Transverse colon (tissue), 3 donors: Measurements from ENCODE around the gene SLC24A1.
A peak's percentile ranks its signal among the peaks of the same experiment; 100 is the strongest.

Experiments used
- POLR2A ChIP-seq: fragments of 450-650 bp; IDR thresholded peaks from one replicate; pipeline ENCODE4 v1.6.1; 2016; ENCODE audit warnings: antibody characterized with exemption, mild to moderate bottlenecking, moderate library complexity
- TF ChIP-seq, protein P1 (sequence below), 5 experiments: fragments of 200-600 bp in 3 of 5; fragments of 450-650 bp in 2 of 5; sonication (generic) in 3 of 5; IDR thresholded peaks; 1 replicate in 2 of 5; 2 replicates in 3 of 5; pipeline ENCODE4 v1.5.1; 2016 to 2017; ENCODE audit warnings: antibody characterized with exemption in 5 of 5, inconsistent platforms in 3 of 5, mild to moderate bottlenecking in 2 of 5, moderate library complexity in 1 of 5

GRCh38 chr15:65638681-65639089 lies 16.9 kb downstream of the SLC24A1 start:
- TF ChIP-seq, protein P1, sequence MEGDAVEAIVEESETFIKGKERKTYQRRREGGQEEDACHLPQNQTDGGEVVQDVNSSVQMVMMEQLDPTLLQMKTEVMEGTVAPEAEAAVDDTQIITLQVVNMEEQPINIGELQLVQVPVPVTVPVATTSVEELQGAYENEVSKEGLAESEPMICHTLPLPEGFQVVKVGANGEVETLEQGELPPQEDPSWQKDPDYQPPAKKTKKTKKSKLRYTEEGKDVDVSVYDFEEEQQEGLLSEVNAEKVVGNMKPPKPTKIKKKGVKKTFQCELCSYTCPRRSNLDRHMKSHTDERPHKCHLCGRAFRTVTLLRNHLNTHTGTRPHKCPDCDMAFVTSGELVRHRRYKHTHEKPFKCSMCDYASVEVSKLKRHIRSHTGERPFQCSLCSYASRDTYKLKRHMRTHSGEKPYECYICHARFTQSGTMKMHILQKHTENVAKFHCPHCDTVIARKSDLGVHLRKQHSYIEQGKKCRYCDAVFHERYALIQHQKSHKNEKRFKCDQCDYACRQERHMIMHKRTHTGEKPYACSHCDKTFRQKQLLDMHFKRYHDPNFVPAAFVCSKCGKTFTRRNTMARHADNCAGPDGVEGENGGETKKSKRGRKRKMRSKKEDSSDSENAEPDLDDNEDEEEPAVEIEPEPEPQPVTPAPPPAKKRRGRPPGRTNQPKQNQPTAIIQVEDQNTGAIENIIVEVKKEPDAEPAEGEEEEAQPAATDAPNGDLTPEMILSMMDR (IDR thresholded peaks at IDR 0.05), result peak; percentile 75 to 88 (median 83)
- no peak for TF ChIP-seq POLR2A
